Breast epithelium (tissue), 3 donors: ENCODE measurements around the gene KCNIP4.

Source experiments
- CTCF ChIP-seq, 3 donors: fragments of 450-650 bp; IDR thresholded peaks; one replicate each; pipeline ENCODE4 v1.5.1; 2016 to 2017; ENCODE audit warnings: antibody characterized with exemption in 3 of 3, mild to moderate bottlenecking in 3 of 3, moderate library complexity in 3 of 3
- POLR2A ChIP-seq: fragments of 450-650 bp; IDR thresholded peaks from one replicate; pipeline ENCODE4 v1.6.1; 2016; ENCODE audit warnings: antibody characterized with exemption, mild to moderate bottlenecking, moderate library complexity

- no peak for TF ChIP-seq CTCF (IDR thresholded peaks at IDR 0.05)
- TF ChIP-seq POLR2A: no peak
Measured at GRCh38 chr4:20696815-20697214, 1251.8 kb downstream of the KCNIP4 start.
